ENCODE measurements around the gene IDH1. TPM values are rescaled to one million over a fixed set of nuclear protein-coding genes. Genes with fewer than 3 reads are reported as not detected.

The IDH1 gene
- total RNA-seq, 1 experiment from 2014 or later: 80.2 TPM

- TF ChIP-seq, protein P1, sequence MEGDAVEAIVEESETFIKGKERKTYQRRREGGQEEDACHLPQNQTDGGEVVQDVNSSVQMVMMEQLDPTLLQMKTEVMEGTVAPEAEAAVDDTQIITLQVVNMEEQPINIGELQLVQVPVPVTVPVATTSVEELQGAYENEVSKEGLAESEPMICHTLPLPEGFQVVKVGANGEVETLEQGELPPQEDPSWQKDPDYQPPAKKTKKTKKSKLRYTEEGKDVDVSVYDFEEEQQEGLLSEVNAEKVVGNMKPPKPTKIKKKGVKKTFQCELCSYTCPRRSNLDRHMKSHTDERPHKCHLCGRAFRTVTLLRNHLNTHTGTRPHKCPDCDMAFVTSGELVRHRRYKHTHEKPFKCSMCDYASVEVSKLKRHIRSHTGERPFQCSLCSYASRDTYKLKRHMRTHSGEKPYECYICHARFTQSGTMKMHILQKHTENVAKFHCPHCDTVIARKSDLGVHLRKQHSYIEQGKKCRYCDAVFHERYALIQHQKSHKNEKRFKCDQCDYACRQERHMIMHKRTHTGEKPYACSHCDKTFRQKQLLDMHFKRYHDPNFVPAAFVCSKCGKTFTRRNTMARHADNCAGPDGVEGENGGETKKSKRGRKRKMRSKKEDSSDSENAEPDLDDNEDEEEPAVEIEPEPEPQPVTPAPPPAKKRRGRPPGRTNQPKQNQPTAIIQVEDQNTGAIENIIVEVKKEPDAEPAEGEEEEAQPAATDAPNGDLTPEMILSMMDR (IDR thresholded peaks at IDR 0.05): no peak
- TF ChIP-seq, protein P2, sequence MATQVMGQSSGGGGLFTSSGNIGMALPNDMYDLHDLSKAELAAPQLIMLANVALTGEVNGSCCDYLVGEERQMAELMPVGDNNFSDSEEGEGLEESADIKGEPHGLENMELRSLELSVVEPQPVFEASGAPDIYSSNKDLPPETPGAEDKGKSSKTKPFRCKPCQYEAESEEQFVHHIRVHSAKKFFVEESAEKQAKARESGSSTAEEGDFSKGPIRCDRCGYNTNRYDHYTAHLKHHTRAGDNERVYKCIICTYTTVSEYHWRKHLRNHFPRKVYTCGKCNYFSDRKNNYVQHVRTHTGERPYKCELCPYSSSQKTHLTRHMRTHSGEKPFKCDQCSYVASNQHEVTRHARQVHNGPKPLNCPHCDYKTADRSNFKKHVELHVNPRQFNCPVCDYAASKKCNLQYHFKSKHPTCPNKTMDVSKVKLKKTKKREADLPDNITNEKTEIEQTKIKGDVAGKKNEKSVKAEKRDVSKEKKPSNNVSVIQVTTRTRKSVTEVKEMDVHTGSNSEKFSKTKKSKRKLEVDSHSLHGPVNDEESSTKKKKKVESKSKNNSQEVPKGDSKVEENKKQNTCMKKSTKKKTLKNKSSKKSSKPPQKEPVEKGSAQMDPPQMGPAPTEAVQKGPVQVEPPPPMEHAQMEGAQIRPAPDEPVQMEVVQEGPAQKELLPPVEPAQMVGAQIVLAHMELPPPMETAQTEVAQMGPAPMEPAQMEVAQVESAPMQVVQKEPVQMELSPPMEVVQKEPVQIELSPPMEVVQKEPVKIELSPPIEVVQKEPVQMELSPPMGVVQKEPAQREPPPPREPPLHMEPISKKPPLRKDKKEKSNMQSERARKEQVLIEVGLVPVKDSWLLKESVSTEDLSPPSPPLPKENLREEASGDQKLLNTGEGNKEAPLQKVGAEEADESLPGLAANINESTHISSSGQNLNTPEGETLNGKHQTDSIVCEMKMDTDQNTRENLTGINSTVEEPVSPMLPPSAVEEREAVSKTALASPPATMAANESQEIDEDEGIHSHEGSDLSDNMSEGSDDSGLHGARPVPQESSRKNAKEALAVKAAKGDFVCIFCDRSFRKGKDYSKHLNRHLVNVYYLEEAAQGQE (IDR thresholded peaks at IDR 0.05; ENCODE audit: insufficient read depth in 1 of 2, low read depth in 2 of 2, low read length in 1 of 2): no peak
- TF ChIP-seq TCF7L2 (IDR thresholded peaks at IDR 0.05; ENCODE audit: low read depth, low read length) (no peak), SIN3A (IDR thresholded peaks at IDR 0.05; ENCODE audit: borderline replicate concordance, insufficient read depth, low read depth, low read length) (no peak), POLR2AphosphoS5 (IDR thresholded peaks at IDR 0.05; ENCODE audit: low read depth, low read length) (no peak)
- ChIA-PET CTCF (no interaction called here), POLR2A (no interaction called here)
- Histone ChIP-seq H3K27me3 (ENCODE audit: control insufficient read depth, insufficient read depth, low read length) (no peaks in the 10 kb centered on the region), H3K4me1 (ENCODE audit: control insufficient read depth, insufficient read depth, low read length) (no peaks in the 10 kb centered on the region; the same call in 1 of the 2 replicates), H3K4me3 (ENCODE audit: low read depth in 2 of 2, low read length in 2 of 2) (no peak overlapping the region), H3K27ac (ENCODE audit: low read length) (no peak overlapping the region), H3K9me3 (ENCODE audit: control insufficient read depth, insufficient read depth, low read depth, low read length) (no peaks in the 10 kb centered on the region), H3K36me3 (ENCODE audit: control insufficient read depth, insufficient read depth, low read length) (peaks cover 11% of the 10 kb centered on the region)
- in situ Hi-C loops (cut with HindIII; ENCODE audit: low pct_unique_long_range_greater_than_20kb, low sequenced_read_pairs): no loop called here
- intact Hi-C loops (cut with micrococcal nuclease; ENCODE audit: unreplicated experiment): no loop called here
- BruUV-seq (replicated peaks): no TSS peak
- DNase-seq (ENCODE audit: low read depth, low spot score) (no peak), ATAC-seq (no peak)
These were observed 10.4 kb downstream of the IDH1 start for GRCh38 chr2:208244422-208244821.

DNA sequence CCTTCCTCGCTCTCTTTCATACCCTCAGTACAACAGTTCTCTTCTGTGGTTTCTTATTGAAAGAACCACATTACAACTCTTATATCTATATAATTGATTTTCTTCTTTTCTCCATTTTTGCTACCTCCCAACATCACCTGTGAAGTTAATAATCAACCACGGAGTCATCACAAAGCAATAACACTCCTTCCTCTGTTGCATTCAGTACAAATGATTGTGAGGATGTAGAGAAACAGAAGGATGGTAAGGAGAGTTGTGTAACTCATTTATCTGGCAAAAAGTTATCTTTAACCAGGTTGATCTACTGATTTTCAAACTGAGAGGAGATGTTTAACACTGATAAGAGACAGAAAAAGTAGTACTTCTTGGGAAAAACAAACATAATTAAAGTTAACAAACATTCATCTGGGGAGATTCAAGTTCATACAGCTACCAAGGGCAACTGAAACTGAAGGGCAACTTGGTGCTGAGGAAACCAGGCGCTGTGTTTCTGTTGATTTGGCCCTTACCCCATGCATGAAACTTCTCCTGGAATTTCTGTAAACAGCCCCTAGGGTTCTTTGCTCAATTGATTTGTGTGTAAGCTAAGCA, 14.2 kb downstream of the IDH1 start:
- Histone ChIP-seq H3K36me3 (ENCODE audit: control insufficient read depth, insufficient read depth, low read length) (peaks cover 10% of the 10 kb centered on the region; the same call in 1 of the 2 replicates), H3K4me3 (ENCODE audit: low read depth in 2 of 2, low read length in 2 of 2) (no peak overlapping the region), H3K4me1 (ENCODE audit: control insufficient read depth, insufficient read depth, low read length) (no peaks in the 10 kb centered on the region; the same call in 1 of the 2 replicates), H3K9me3 (ENCODE audit: control insufficient read depth, insufficient read depth, low read depth, low read length) (no peaks in the 10 kb centered on the region), H3K27me3 (ENCODE audit: control insufficient read depth, insufficient read depth, low read length) (no peaks in the 10 kb centered on the region), H3K27ac (ENCODE audit: low read length) (no peak overlapping the region)
- intact Hi-C loops (cut with micrococcal nuclease; ENCODE audit: unreplicated experiment): no loop called here
- DNase-seq (ENCODE audit: low read depth, low spot score): no peak
- no peak for ATAC-seq
- BruUV-seq (replicated peaks): no TSS peak
- TF ChIP-seq TCF7L2 (IDR thresholded peaks at IDR 0.05; ENCODE audit: low read depth, low read length): no peak
- TF ChIP-seq, protein P1 (IDR thresholded peaks at IDR 0.05): no peak
- no peak for TF ChIP-seq POLR2AphosphoS5 (IDR thresholded peaks at IDR 0.05; ENCODE audit: low read depth, low read length)
- TF ChIP-seq, protein P2 (IDR thresholded peaks at IDR 0.05; ENCODE audit: insufficient read depth in 1 of 2, low read depth in 2 of 2, low read length in 1 of 2): no peak
- no peak for TF ChIP-seq SIN3A (IDR thresholded peaks at IDR 0.05; ENCODE audit: borderline replicate concordance, insufficient read depth, low read depth, low read length)
- in situ Hi-C loops (cut with HindIII; ENCODE audit: low pct_unique_long_range_greater_than_20kb, low sequenced_read_pairs): no loop called here
- ChIA-PET POLR2A (no interaction called here), CTCF (interaction anchor here (0.6 kb wide), 1 partner anchor 30 kb away, joined by 3 read pairs; no protein-coding TSS in a partner anchor)

Data from Panc1 (cell line).